HepG2 (cell line): ENCODE measurements around the gene DNAJC18. TPM values are rescaled to one million over a fixed set of nuclear protein-coding genes. Genes with fewer than 3 reads are reported as not detected.

Experiments used
- ATAC-seq: fragments of 200-7000 bp; cut with Tn5 transposase; 3 replicates; pipeline ENCODE4 v1.9.1; 2020; ENCODE audit warnings: mild to moderate bottlenecking, moderate library complexity
- BruUV-seq: library from RNA; stranded (reverse); fragments of 400-500 nt; replicated peaks from 2 replicates; lab custom pipeline; 2021; lab: Mats Ljungman, UMichigan
- CTCF ChIA-PET: fragments of 300-600 bp; formaldehyde crosslinking; extraction: SDS; loops from one replicate; lab custom pipeline; 2021; ENCODE audit warnings: low total read pairs, inconsistent platforms, low intra/inter-chr PET ratio; lab: Yijun Ruan, JAX
- POLR2A ChIA-PET: fragments of 350-600 bp; sonication (Branson Sonifier 250); formaldehyde crosslinking; loops from one replicate; lab custom pipeline; 2020; ENCODE audit warnings: antibody characterized with exemption, inconsistent platforms; lab: Yijun Ruan, JAX
- DNase-seq: peaks from one replicate; pipeline ENCODE4 v3.0.0-alpha.2; 2015; ENCODE audit warnings: low spot score
- FAIRE-seq: peaks from 3 replicates; lab custom pipeline; 2011; peaks lifted over from hg19 to GRCh38; lab: Jason Lieb, UNC
- H2AFZ ChIP-seq: one replicate; pipeline ENCODE4 v1.6.1; 2011; ENCODE audit warnings: low read length, inconsistent platforms
- H3K27ac ChIP-seq: fragments of 300-600 bp; 3 replicates; pipeline ENCODE4 v1.8.0; 2011; ENCODE audit warnings: mixed run types, mild to moderate bottlenecking, mixed read lengths, low read length, inconsistent platforms; ENCODE audit not compliant: insufficient read depth; ENCODE audit errors: extremely low read length
- H3K27me3 ChIP-seq, 2 experiments: fragments of 200-600 bp in 1 of 2; 2 replicates in 1 of 2; 3 replicates in 1 of 2; pipeline versions ENCODE4 v1.6.0 to v1.8.0; 2011; ENCODE audit warnings: low read length in 2 of 2, mild to moderate bottlenecking in 2 of 2, moderate library complexity in 2 of 2, inconsistent platforms in 1 of 2; ENCODE audit not compliant: insufficient read depth in 2 of 2, control insufficient read depth in 1 of 2
- H3K36me3 ChIP-seq, 2 experiments: fragments of 200-600 bp in 1 of 2; replicated peaks in 1 of 2; 2 replicates in 1 of 2; 3 replicates in 1 of 2; pipeline versions ENCODE4 v1.5.1 to v1.8.0; 2011; ENCODE audit warnings: low read length in 2 of 2, inconsistent platforms in 1 of 2; ENCODE audit not compliant: insufficient read depth in 2 of 2, control insufficient read depth in 1 of 2
- H3K4me1 ChIP-seq: 2 replicates; pipeline ENCODE4 v1.5.1; 2012; ENCODE audit warnings: low read length, inconsistent platforms; ENCODE audit not compliant: insufficient read depth
- H3K4me2 ChIP-seq: 2 replicates; pipeline ENCODE4 v1.6.0; 2011; ENCODE audit warnings: low read depth, low read length, inconsistent platforms
- H3K4me3 ChIP-seq, 3 experiments: fragments of 200-600 bp in 1 of 3; sonication (generic), shearing (Covaris generic) in 1 of 3; replicated peaks in 1 of 3; 2 replicates each; pipeline ENCODE4 v1.5.1; 2011 to 2016; ENCODE audit warnings: low read length in 3 of 3, inconsistent platforms in 2 of 3, low read depth in 2 of 3, mild to moderate bottlenecking in 2 of 3, control low read depth in 1 of 3, mixed read lengths in 1 of 3; ENCODE audit not compliant: insufficient read depth in 1 of 3
- H3K79me2 ChIP-seq: one replicate; pipeline ENCODE4 v1.6.1; 2011; ENCODE audit warnings: low read length, inconsistent platforms; ENCODE audit not compliant: insufficient read depth
- H3K9ac ChIP-seq: 2 replicates; pipeline ENCODE4 v1.6.0; 2011; ENCODE audit warnings: mild to moderate bottlenecking, low read depth, low read length, inconsistent platforms; ENCODE audit not compliant: insufficient read depth
- H3K9me3 ChIP-seq: 2 replicates; pipeline ENCODE4 v1.5.1; 2012; ENCODE audit warnings: mild to moderate bottlenecking, low read length
- H4K20me1 ChIP-seq: 2 replicates; pipeline ENCODE4 v1.6.0; 2011; ENCODE audit warnings: inconsistent platforms, mild to moderate bottlenecking, low read length, moderate library complexity; ENCODE audit not compliant: insufficient read depth
- CBFB ChIP-seq: sonication (generic); formaldehyde crosslinking; IDR thresholded peaks from 2 replicates; pipeline ENCODE4 v1.4.0; 2020; ENCODE audit warnings: missing genetic modification reagents
- HNRNPH1 ChIP-seq: fragments of 200-400 bp; formaldehyde crosslinking; optimal IDR thresholded peaks from 2 replicates; pipeline ENCODE3; 2017; ENCODE audit warnings: mild to moderate bottlenecking, low read depth, low read length
- JARID2 ChIP-seq: sonication (generic); formaldehyde crosslinking; IDR thresholded peaks from 2 replicates; pipeline ENCODE4 v1.8.1; 2023; ENCODE audit warnings: missing genetic modification reagents, inconsistent platforms; ENCODE audit not compliant: insufficient replicate concordance
- KDM4B ChIP-seq: sonication (generic); formaldehyde crosslinking; IDR thresholded peaks from 2 replicates; pipeline ENCODE4 v1.4.0; 2020; ENCODE audit warnings: missing genetic modification reagents
- KLF11 ChIP-seq: IDR thresholded peaks from 2 replicates; pipeline ENCODE4 v1.6.1; 2016; ENCODE audit warnings: missing compliant biosample characterization
- MNT ChIP-seq: fragments of 450-650 bp; IDR thresholded peaks from 2 replicates; pipeline ENCODE4 v1.6.1; 2016
- RXRA ChIP-seq: sonication (generic); formaldehyde crosslinking; IDR thresholded peaks from 2 replicates; pipeline ENCODE4 v1.5.1; 2020; ENCODE audit warnings: missing genetic modification reagents
- ZBTB42 ChIP-seq: sonication (generic); formaldehyde crosslinking; IDR thresholded peaks from 2 replicates; pipeline ENCODE4 v1.5.0; 2020; ENCODE audit warnings: mild to moderate bottlenecking, missing genetic modification reagents
- ZNF607 ChIP-seq: sonication (generic); formaldehyde crosslinking; IDR thresholded peaks from 2 replicates; pipeline ENCODE4 v1.5.1; 2020; ENCODE audit warnings: missing genetic modification reagents, mild to moderate bottlenecking, borderline replicate concordance
- ZNF792 ChIP-seq: IDR thresholded peaks from 2 replicates; pipeline ENCODE4 v1.6.1; 2016
- WGBS: methylation state at CpG from one replicate; pipeline ENCODE4 v1.1.6; 2017; ENCODE audit warnings: low lambda C conversion rate; 5-methylcytosine and 5-hydroxymethylcytosine counted together
- in situ Hi-C: cut with HindIII; loops from 2 replicates; pipeline ENCODE4 v1.10.0; 2017; ENCODE audit warnings: low pct_unique_long_range_greater_than_20kb; ENCODE audit not compliant: extremely low pct_ligation_motif_present
- intact Hi-C: fragments of 100-400 bp; cut with micrococcal nuclease; formaldehyde crosslinking; loops from one replicate; pipeline ENCODE4 v1.10.0; 2022; ENCODE audit not compliant: unreplicated experiment
- polyA plus RNA-seq, 8 experiments: library from polyadenylated mRNA; depleted of rRNA in 3 of 8; stranded (reverse) in 7 of 8; unstranded in 1 of 8; fragments of >200 nt; fragmentation: Illumina TruSeq in 4 of 8; extraction: Trizol in 4 of 8; gene quantifications; 2 replicates each; pipeline versions ENCODE4 v1.2.1 to v1.2.3, GENCODE V29; 2011 to 2016; ENCODE audit warnings: low read depth in 4 of 8, missing spikeins in 1 of 8, mixed read lengths in 1 of 8; ENCODE audit not compliant: insufficient read depth in 1 of 8
- total RNA-seq, 5 experiments: library from RNA; depleted of rRNA; stranded (reverse); fragments of >200 nt; fragmentation: Illumina TruSeq; extraction: Trizol; gene quantifications; 2 replicates each; pipeline ENCODE4 v1.2.3, GENCODE V29; 2016; ENCODE audit warnings: low read depth in 1 of 5

DNAJC18 gene
- total and polyA plus RNA-seq, 2 of the 13 experiments (the other 11 are each of a cell fraction or from before 2014, with no cell fraction given): 6.5 to 6.6 TPM

GRCh38 chr5:139473565-139473964 is 34.2 kb upstream of the DNAJC18 start:
- Histone ChIP-seq H2AFZ (no peak overlapping the region), H3K9ac (no peak overlapping the region), H3K4me3 (no peak overlapping the region), H3K27me3 (peaks cover 4 to 22% of the 10 kb centered on the region in 2 experiments; a peak in 4 of 5 replicates), H3K79me2 (no peaks in the 10 kb centered on the region), H4K20me1 (no peaks in the 10 kb centered on the region), H3K4me2 (peak overlapping the region; percentile 46), H3K9me3 (no peaks in the 10 kb centered on the region), H3K36me3 (no peaks in the 10 kb centered on the region), H3K4me1 (peaks cover 22% of the 10 kb centered on the region), H3K27ac (no peak overlapping the region)
- no TSS peak for BruUV-seq
- FAIRE-seq: no peak
- DNase-seq: no peak
- in situ Hi-C loops: no loop called here
- TF ChIP-seq ZNF607 (CRISPR knock-in tag): no peak
- no peak for TF ChIP-seq ZNF792
- no peak for TF ChIP-seq ZBTB42 (CRISPR knock-in tag)
- no peak for TF ChIP-seq HNRNPH1
- no peak for TF ChIP-seq KDM4B
- TF ChIP-seq RXRA (CRISPR knock-in tag): no peak
- TF ChIP-seq KLF11 (CRISPR knock-in tag): no peak
- TF ChIP-seq MNT: no peak
- ATAC-seq: no peak
- whole genome bisulfite sequencing: 44% methylated on average over 2 of the region's 2 CpGs
- ChIA-PET POLR2A (no interaction called here), CTCF (no interaction called here)
- intact Hi-C loops: no loop called here

- H3K4me2 ChIP-seq: peak overlapping the region; percentile 46
- ATAC-seq (peak; percentile 34), FAIRE-seq (no peak)
These were observed 33.8 kb upstream of the DNAJC18 start for GRCh38 chr5:139473105-139473504.

More at GRCh38 chr5:139473105-139473504, 33.8 kb upstream of the DNAJC18 start:
- H3K9ac ChIP-seq: no peak overlapping the region
- in situ Hi-C loops: no loop called here
- DNase-seq: no peak
- CTCF ChIA-PET: no interaction called here
- TF ChIP-seq JARID2 (CRISPR knock-in tag) (no peak), CBFB (CRISPR knock-in tag) (no peak)
- TF ChIP-seq, all 625 proteins: peak for 0
- no peaks in the 10 kb centered on the region for H3K36me3 ChIP-seq
- 18% methylated on average over 6 of the region's 8 CpGs for WGBS
- H3K4me3 ChIP-seq: no peak overlapping the region
- H3K27me3 ChIP-seq: peaks cover 6 to 22% of the 10 kb centered on the region in 2 experiments; a peak in 4 of 5 replicates
- intact Hi-C loops: no loop called here
- no peaks in the 10 kb centered on the region for H3K79me2 ChIP-seq
- POLR2A ChIA-PET: interaction anchor here (1.5 kb wide), 1 partner anchor 30 kb away, joined by 4 read pairs; no protein-coding TSS in a partner anchor
- no peaks in the 10 kb centered on the region for H3K9me3 ChIP-seq
- no peak overlapping the region for H3K27ac ChIP-seq
- H2AFZ ChIP-seq: no peak overlapping the region
- BruUV-seq: no TSS peak
- no peaks in the 10 kb centered on the region for H4K20me1 ChIP-seq
- peaks cover 26% of the 10 kb centered on the region for H3K4me1 ChIP-seq
